Neutrophil (primary cell): Measurements from ENCODE around the gene GTF3C1.

Source experiments
- H3K27ac ChIP-seq: fragments of 200-600 bp; sonication (generic); 2 replicates; pipeline ENCODE4 v1.5.1; 2016; ENCODE audit warnings: mild to moderate bottlenecking, moderate library complexity
- H3K27me3 ChIP-seq: fragments of 200-600 bp; sonication (generic); 2 replicates; pipeline ENCODE4 v1.6.0; 2016; ENCODE audit warnings: mild to moderate bottlenecking
- H3K36me3 ChIP-seq: fragments of 200-600 bp; sonication (generic); 2 replicates; pipeline ENCODE4 v1.5.1; 2017
- H3K4me1 ChIP-seq, 2 experiments: fragments of 200-600 bp in 1 of 2; sonication (generic) in 1 of 2; 1 replicate in 1 of 2; 2 replicates in 1 of 2; pipeline versions ENCODE4 v1.5.1 to v1.6.1; 2013 to 2016; ENCODE audit warnings: low read depth in 1 of 2, low read length in 1 of 2, mild to moderate bottlenecking in 1 of 2, moderate library complexity in 1 of 2; ENCODE audit not compliant: control insufficient read depth in 1 of 2, insufficient read depth in 1 of 2
- H3K4me3 ChIP-seq, 2 experiments: fragments of 200-600 bp in 1 of 2; sonication (generic) in 1 of 2; 1 replicate in 1 of 2; 2 replicates in 1 of 2; pipeline ENCODE4 v1.5.1; 2013 to 2016; ENCODE audit warnings: low read depth in 1 of 2, low read length in 1 of 2, mild to moderate bottlenecking in 1 of 2, moderate library complexity in 1 of 2
- H3K9me3 ChIP-seq: fragments of 200-600 bp; sonication (generic); 2 replicates; pipeline ENCODE4 v1.5.1; 2016
- CTCF ChIP-seq: fragments of 200-600 bp; sonication (generic); IDR thresholded peaks from 2 replicates; pipeline ENCODE4 v1.5.1; 2016; ENCODE audit warnings: antibody characterized with exemption

Gene GTF3C1

GRCh38 chr16:27485811-27486210 lies 63.9 kb downstream of the GTF3C1 start:
- no peaks in the 10 kb centered on the region for H3K27me3 ChIP-seq
- H3K4me1 ChIP-seq, result no peaks in the 10 kb centered on the region
- H3K4me3 ChIP-seq, result no peak overlapping the region
- no peak overlapping the region for H3K27ac ChIP-seq
- H3K36me3 ChIP-seq, result peaks cover 100% of the 10 kb centered on the region
- H3K9me3 ChIP-seq, result no peaks in the 10 kb centered on the region
- TF ChIP-seq CTCF, result no peak

- Histone ChIP-seq H3K9me3 (no peaks in the 10 kb centered on the region), H3K36me3 (peaks cover 100% of the 10 kb centered on the region), H3K27me3 (no peaks in the 10 kb centered on the region), H3K27ac (no peak overlapping the region), H3K4me3 (no peak overlapping the region), H3K4me1 (no peaks in the 10 kb centered on the region)
- TF ChIP-seq CTCF, result no peak
Observed at GRCh38 chr16:27485126-27485525, 64.6 kb downstream of the GTF3C1 start.

- H3K9me3 ChIP-seq, result no peaks in the 10 kb centered on the region
- no peaks in the 10 kb centered on the region for H3K4me1 ChIP-seq
- H3K4me3 ChIP-seq, result no peak overlapping the region
- no peaks in the 10 kb centered on the region for H3K27me3 ChIP-seq
- H3K36me3 ChIP-seq, result peaks cover 100% of the 10 kb centered on the region
- TF ChIP-seq CTCF, result no peak
- no peak overlapping the region for H3K27ac ChIP-seq
Observed at GRCh38 chr16:27483624-27484023, 66.1 kb downstream of the GTF3C1 start.

- no peak overlapping the region for H3K4me3 ChIP-seq
- H3K27me3 ChIP-seq, result no peaks in the 10 kb centered on the region
- TF ChIP-seq CTCF, result no peak
- H3K4me1 ChIP-seq, result no peaks in the 10 kb centered on the region
- H3K36me3 ChIP-seq, result peaks cover 100% of the 10 kb centered on the region
- no peak overlapping the region for H3K27ac ChIP-seq
- H3K9me3 ChIP-seq, result no peaks in the 10 kb centered on the region
Observed at GRCh38 chr16:27483088-27483437, 66.7 kb downstream of the GTF3C1 start.

- H3K9me3 ChIP-seq, result no peaks in the 10 kb centered on the region
- no peaks in the 10 kb centered on the region for H3K27me3 ChIP-seq
- TF ChIP-seq CTCF, result no peak
- H3K36me3 ChIP-seq, result peaks cover 100% of the 10 kb centered on the region
- H3K4me3 ChIP-seq, result no peak overlapping the region
- H3K27ac ChIP-seq, result no peak overlapping the region
- H3K4me1 ChIP-seq, result no peaks in the 10 kb centered on the region
Observed at GRCh38 chr16:27482397-27483087, 67.2 kb downstream of the GTF3C1 start.
